ENCODE data around the gene CNTNAP5. TPM values are rescaled to one million over a fixed set of nuclear protein-coding genes. Genes with fewer than 3 reads are reported as not detected.

The CNTNAP5 gene
- total RNA-seq, 1 donor from 2014 or later: not detected

GRCh38 chr2:124652099-124652498 is 627.0 kb downstream of the CNTNAP5 start:
- TF ChIP-seq CTCF (IDR thresholded peaks at IDR 0.05; ENCODE audit: borderline replicate concordance): no peak
- Histone ChIP-seq H3K4me1 (no peaks in the 10 kb centered on the region), H3K27ac (replicated peaks) (no peak overlapping the region), H3K27me3 (ENCODE audit: low read depth) (no peaks in the 10 kb centered on the region), H3K36me3 (no peaks in the 10 kb centered on the region), H3K4me3 (no peak overlapping the region), H3K9me3 (replicated peaks) (no peaks in the 10 kb centered on the region)
- intact Hi-C loops (cut with micrococcal nuclease): no loop called here
- no peak for DNase-seq

DNA sequence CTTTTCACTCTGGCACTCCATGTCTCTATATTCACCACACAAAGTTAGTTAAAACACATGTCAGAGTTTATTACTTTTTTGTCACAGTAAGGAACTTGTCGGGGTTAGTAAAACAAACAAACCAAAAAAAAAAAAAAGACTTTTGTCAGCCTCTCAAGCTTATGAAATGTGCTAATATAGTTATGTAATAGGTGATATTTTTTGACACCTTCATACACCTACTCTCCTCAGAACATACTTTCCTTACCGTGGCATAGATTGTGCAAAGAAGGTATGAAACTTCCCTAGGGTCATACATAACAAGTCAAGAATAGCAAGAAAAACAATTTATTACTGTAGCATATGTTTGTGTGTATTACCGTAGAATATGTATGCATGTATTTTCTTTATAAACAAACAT is 633.3 kb downstream of the CNTNAP5 start:
- H3K36me3 ChIP-seq: no peaks in the 10 kb centered on the region
- peaks cover 14% of the 10 kb centered on the region for H3K27me3 ChIP-seq (ENCODE audit: low read depth)
- H3K9me3 ChIP-seq (replicated peaks): no peaks in the 10 kb centered on the region
- no peak for DNase-seq
- no peak overlapping the region for H3K27ac ChIP-seq (replicated peaks)
- TF ChIP-seq CTCF (IDR thresholded peaks at IDR 0.05; ENCODE audit: borderline replicate concordance): no peak
- intact Hi-C loops (cut with micrococcal nuclease): no loop called here
- H3K4me1 ChIP-seq: no peaks in the 10 kb centered on the region
- no peak overlapping the region for H3K4me3 ChIP-seq

DNA sequence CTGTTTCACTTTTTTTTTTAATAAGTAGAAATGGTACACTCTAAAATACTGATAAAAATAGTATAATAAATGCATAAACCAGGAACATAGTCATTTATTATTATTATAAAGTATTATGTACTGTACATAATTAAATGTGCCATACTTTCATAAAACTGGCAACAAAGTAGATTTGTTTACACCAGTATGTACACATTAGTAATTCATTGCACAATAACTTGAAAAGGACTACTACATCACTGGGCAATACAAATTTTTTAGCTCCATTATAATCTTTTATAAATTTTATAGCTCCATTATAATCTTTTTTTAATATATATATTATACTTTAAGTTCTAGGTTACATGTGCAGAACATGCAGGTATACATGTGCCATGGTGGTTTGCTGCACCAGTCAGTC is 636.5 kb downstream of the CNTNAP5 start:
- Histone ChIP-seq H3K27ac (replicated peaks) (no peak overlapping the region), H3K36me3 (no peaks in the 10 kb centered on the region), H3K4me3 (no peak overlapping the region), H3K27me3 (ENCODE audit: low read depth) (peaks cover 14% of the 10 kb centered on the region), H3K4me1 (peaks cover 5% of the 10 kb centered on the region), H3K9me3 (replicated peaks) (no peaks in the 10 kb centered on the region)
- no peak for TF ChIP-seq CTCF (IDR thresholded peaks at IDR 0.05; ENCODE audit: borderline replicate concordance)
- no peak for DNase-seq
- intact Hi-C loops (cut with micrococcal nuclease): no loop called here

DNA sequence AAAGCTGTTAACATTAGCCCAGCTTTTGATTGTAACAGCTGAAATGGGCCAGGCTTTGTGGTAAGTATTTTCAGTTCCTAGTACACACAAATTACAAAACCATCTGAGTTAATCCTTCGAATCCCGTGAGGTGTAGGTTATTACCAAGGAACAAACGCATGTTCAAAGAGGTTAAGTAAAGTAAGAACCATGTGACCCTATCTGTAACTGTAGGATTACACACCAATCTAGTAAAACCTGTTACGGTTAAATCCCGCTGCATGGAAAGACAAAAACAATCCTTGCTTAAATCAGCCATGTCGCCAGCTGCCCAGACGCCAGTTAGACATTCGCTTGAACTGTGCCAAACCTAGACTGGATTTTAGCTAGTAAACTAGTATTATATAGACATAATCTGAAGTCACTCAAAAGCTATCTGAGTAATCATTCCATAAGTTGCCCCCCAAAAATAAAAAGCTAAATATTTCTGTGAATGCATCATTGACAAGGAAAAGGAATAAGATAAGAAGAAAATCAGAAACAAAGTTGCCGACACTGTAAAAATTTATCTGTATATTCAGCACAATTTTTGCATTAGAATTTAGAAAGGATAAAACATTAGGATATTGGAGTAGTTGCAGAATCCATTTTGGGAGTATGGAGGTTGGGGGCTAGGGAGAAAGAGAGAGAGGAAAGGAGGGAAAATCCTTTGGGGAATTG is 638.0 kb downstream of the CNTNAP5 start:
- intact Hi-C loops (cut with micrococcal nuclease): no loop called here
- no peak for DNase-seq
- H3K27ac ChIP-seq (replicated peaks): no peak overlapping the region

GRCh38 chr2:124663645-124663997 is 638.5 kb downstream of the CNTNAP5 start:
- DNase-seq: no peak
- H3K27ac ChIP-seq (replicated peaks): no peak overlapping the region
- intact Hi-C loops (cut with micrococcal nuclease): no loop called here
- no peaks in the 10 kb centered on the region for H3K9me3 ChIP-seq (replicated peaks)
- peaks cover 5% of the 10 kb centered on the region for H3K4me1 ChIP-seq
- peaks cover 11% of the 10 kb centered on the region for H3K27me3 ChIP-seq (ENCODE audit: low read depth)
- no peak overlapping the region for H3K4me3 ChIP-seq
- no peak for TF ChIP-seq CTCF (IDR thresholded peaks at IDR 0.05; ENCODE audit: borderline replicate concordance)
- H3K36me3 ChIP-seq: no peaks in the 10 kb centered on the region

More for the DNA sequence above, 638.0 kb downstream of the CNTNAP5 start:
- peaks cover 5% of the 10 kb centered on the region for H3K4me1 ChIP-seq
- no peak overlapping the region for H3K4me3 ChIP-seq
- no peak for TF ChIP-seq CTCF (IDR thresholded peaks at IDR 0.05; ENCODE audit: borderline replicate concordance)
- no peaks in the 10 kb centered on the region for H3K9me3 ChIP-seq (replicated peaks)
- peaks cover 14% of the 10 kb centered on the region for H3K27me3 ChIP-seq (ENCODE audit: low read depth)
- H3K36me3 ChIP-seq: no peaks in the 10 kb centered on the region
